Neutrophil (primary cell): ENCODE data around the gene GOLGA8J.

ENCODE experiments used
- H3K27ac ChIP-seq: fragments of 200-600 bp; sonication (generic); 2 replicates; pipeline ENCODE4 v1.5.1; 2016; ENCODE audit warnings: mild to moderate bottlenecking, moderate library complexity
- H3K27me3 ChIP-seq: fragments of 200-600 bp; sonication (generic); 2 replicates; pipeline ENCODE4 v1.6.0; 2016; ENCODE audit warnings: mild to moderate bottlenecking
- H3K36me3 ChIP-seq: fragments of 200-600 bp; sonication (generic); 2 replicates; pipeline ENCODE4 v1.5.1; 2017
- H3K4me1 ChIP-seq, 2 experiments: fragments of 200-600 bp in 1 of 2; sonication (generic) in 1 of 2; 1 replicate in 1 of 2; 2 replicates in 1 of 2; pipeline versions ENCODE4 v1.5.1 to v1.6.1; 2013 to 2016; ENCODE audit warnings: low read depth in 1 of 2, low read length in 1 of 2, mild to moderate bottlenecking in 1 of 2, moderate library complexity in 1 of 2; ENCODE audit not compliant: control insufficient read depth in 1 of 2, insufficient read depth in 1 of 2
- H3K4me3 ChIP-seq, 2 experiments: fragments of 200-600 bp in 1 of 2; sonication (generic) in 1 of 2; 1 replicate in 1 of 2; 2 replicates in 1 of 2; pipeline ENCODE4 v1.5.1; 2013 to 2016; ENCODE audit warnings: low read depth in 1 of 2, low read length in 1 of 2, mild to moderate bottlenecking in 1 of 2, moderate library complexity in 1 of 2
- H3K9me3 ChIP-seq: fragments of 200-600 bp; sonication (generic); 2 replicates; pipeline ENCODE4 v1.5.1; 2016
- TF ChIP-seq, protein P1 (sequence below): fragments of 200-600 bp; sonication (generic); IDR thresholded peaks from 2 replicates; pipeline ENCODE4 v1.5.1; 2016; ENCODE audit warnings: antibody characterized with exemption

The GOLGA8J gene

DNA sequence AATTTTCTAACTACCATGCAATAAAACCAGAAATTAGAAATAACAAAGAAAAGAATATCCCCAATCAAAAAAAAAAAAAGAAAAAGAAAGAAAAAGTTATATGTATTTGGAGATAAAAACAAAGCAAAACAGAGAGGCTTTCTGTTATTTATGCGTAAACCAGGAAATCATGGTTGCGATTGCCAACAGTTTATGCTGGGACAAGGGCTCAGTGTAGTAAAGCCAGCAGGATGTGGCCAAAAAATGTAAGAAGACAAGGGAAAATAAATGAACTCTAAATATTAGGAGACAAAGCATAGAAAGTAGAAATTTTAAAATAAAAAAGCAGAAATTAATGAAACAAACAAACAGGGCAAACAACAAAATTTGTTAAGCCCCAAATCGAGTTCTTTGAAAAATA lies 27.2 kb upstream of the GOLGA8J start:
- Histone ChIP-seq H3K27me3 (no peaks in the 10 kb centered on the region), H3K4me3 (no peak overlapping the region), H3K4me1 (no peaks in the 10 kb centered on the region), H3K27ac (no peak overlapping the region), H3K36me3 (no peaks in the 10 kb centered on the region), H3K9me3 (no peaks in the 10 kb centered on the region)
- TF ChIP-seq, protein P1, sequence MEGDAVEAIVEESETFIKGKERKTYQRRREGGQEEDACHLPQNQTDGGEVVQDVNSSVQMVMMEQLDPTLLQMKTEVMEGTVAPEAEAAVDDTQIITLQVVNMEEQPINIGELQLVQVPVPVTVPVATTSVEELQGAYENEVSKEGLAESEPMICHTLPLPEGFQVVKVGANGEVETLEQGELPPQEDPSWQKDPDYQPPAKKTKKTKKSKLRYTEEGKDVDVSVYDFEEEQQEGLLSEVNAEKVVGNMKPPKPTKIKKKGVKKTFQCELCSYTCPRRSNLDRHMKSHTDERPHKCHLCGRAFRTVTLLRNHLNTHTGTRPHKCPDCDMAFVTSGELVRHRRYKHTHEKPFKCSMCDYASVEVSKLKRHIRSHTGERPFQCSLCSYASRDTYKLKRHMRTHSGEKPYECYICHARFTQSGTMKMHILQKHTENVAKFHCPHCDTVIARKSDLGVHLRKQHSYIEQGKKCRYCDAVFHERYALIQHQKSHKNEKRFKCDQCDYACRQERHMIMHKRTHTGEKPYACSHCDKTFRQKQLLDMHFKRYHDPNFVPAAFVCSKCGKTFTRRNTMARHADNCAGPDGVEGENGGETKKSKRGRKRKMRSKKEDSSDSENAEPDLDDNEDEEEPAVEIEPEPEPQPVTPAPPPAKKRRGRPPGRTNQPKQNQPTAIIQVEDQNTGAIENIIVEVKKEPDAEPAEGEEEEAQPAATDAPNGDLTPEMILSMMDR: no peak

GRCh38 chr15:30056166-30056565 lies 26.6 kb upstream of the GOLGA8J start:
- no peaks in the 10 kb centered on the region for H3K9me3 ChIP-seq
- no peaks in the 10 kb centered on the region for H3K4me1 ChIP-seq
- H3K36me3 ChIP-seq: no peaks in the 10 kb centered on the region
- H3K4me3 ChIP-seq: no peak overlapping the region
- no peaks in the 10 kb centered on the region for H3K27me3 ChIP-seq
- no peak overlapping the region for H3K27ac ChIP-seq
- TF ChIP-seq, protein P1: no peak

DNA sequence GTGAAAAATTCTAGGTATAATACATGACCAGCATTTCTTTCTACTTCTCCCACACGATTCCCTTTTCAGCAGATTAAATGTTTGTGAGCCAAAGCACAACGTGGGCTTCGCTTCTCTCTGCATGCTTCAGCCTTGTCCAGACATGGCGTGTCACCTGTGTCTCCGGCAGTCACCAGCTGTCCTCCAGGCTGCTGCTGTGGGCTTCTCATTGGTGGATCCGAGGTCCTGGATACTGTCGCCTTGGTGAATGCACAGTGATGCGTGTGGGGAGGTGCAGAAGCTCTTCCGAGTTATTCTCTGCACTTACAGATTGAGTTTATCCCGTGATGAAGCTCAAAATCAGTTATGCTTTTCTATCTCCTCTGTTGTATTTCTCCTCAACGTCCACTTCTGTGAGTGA lies 23.0 kb upstream of the GOLGA8J start:
- no peaks in the 10 kb centered on the region for H3K36me3 ChIP-seq
- no peaks in the 10 kb centered on the region for H3K27me3 ChIP-seq
- no peak overlapping the region for H3K4me3 ChIP-seq
- no peaks in the 10 kb centered on the region for H3K4me1 ChIP-seq
- no peaks in the 10 kb centered on the region for H3K9me3 ChIP-seq
- H3K27ac ChIP-seq: no peak overlapping the region
- TF ChIP-seq, protein P1: no peak

GRCh38 chr15:30062881-30063280 lies 19.9 kb upstream of the GOLGA8J start:
- H3K36me3 ChIP-seq: no peaks in the 10 kb centered on the region
- H3K4me3 ChIP-seq: no peak overlapping the region
- no peaks in the 10 kb centered on the region for H3K27me3 ChIP-seq
- no peaks in the 10 kb centered on the region for H3K9me3 ChIP-seq
- H3K4me1 ChIP-seq: no peaks in the 10 kb centered on the region
- TF ChIP-seq, protein P1: no peak
- H3K27ac ChIP-seq: no peak overlapping the region

GRCh38 chr15:30063835-30064546 lies 18.8 kb upstream of the GOLGA8J start:
- peaks cover 8% of the 10 kb centered on the region for H3K27me3 ChIP-seq
- no peak overlapping the region for H3K27ac ChIP-seq
- no peaks in the 10 kb centered on the region for H3K4me1 ChIP-seq
- TF ChIP-seq, protein P1: no peak
- H3K4me3 ChIP-seq: no peak overlapping the region
- H3K9me3 ChIP-seq: no peaks in the 10 kb centered on the region
- no peaks in the 10 kb centered on the region for H3K36me3 ChIP-seq
